HCT116 (cell line): ENCODE data around the gene KANK3. TPM values are rescaled to one million over a fixed set of nuclear protein-coding genes. Genes with fewer than 3 reads are reported as not detected.

Source experiments
- ATAC-seq: fragments of 200-7000 bp; cut with Tn5 transposase; 2 replicates; pipeline ENCODE4 v1.9.1; 2020; ENCODE audit warnings: mild to moderate bottlenecking, moderate library complexity
- BruUV-seq: library from RNA; stranded (reverse); fragments of 400-500 nt; replicated peaks from 2 replicates; lab custom pipeline; 2021; lab: Mats Ljungman, UMichigan
- CTCF ChIA-PET: fragments of 300-600 bp; sonication (Branson Sonifier 250); formaldehyde crosslinking; loops from one replicate; lab custom pipeline; 2021; ENCODE audit warnings: antibody characterized with exemption; lab: Charles Lee
- POLR2A ChIA-PET: fragments of 300-600, 350-600 bp; sonication (Branson Sonifier 250); formaldehyde crosslinking; loops from one replicate; lab custom pipeline; 2021; ENCODE audit warnings: antibody characterized with exemption; lab: Charles Lee
- RAD21 ChIA-PET, 2 experiments: fragments of 300-600 bp; sonication (Branson Sonifier 250); formaldehyde crosslinking; loops; one replicate each; lab custom pipeline; 2023; ENCODE audit warnings: low total read pairs in 2 of 2; ENCODE audit not compliant: uncharacterized antibody in 2 of 2, unreplicated experiment in 2 of 2, low non-redundant PET in 1 of 2; lab: Charles Lee
- DNase-seq: peaks from one replicate; pipeline ENCODE4 v3.0.0-alpha.2; 2010; ENCODE audit warnings: low read depth, low spot score
- H2AFZ ChIP-seq: fragments of 200-600 bp; shearing (Covaris generic), sonication (generic); 2 replicates; pipeline ENCODE4 v1.6.1; 2017; ENCODE audit warnings: low read depth, mixed run types, mixed read lengths, antibody characterized with exemption, low read length; ENCODE audit not compliant: poor library complexity, severe bottlenecking
- H3K27ac ChIP-seq: 2 replicates; pipeline ENCODE4 v1.5.1; 2012; ENCODE audit warnings: low read depth, low read length
- H3K27me3 ChIP-seq: fragments of 200-600 bp; sonication (generic); 2 replicates; pipeline ENCODE4 v1.6.1; 2016; ENCODE audit warnings: mixed run types, low read length, mixed read lengths; ENCODE audit not compliant: insufficient read depth
- H3K36me3 ChIP-seq, 2 experiments: fragments of 200-500 bp in 1 of 2; fragments of 200-600 bp in 1 of 2; sonication (Bioruptor generic) in 1 of 2; sonication (generic) in 1 of 2; 2 replicates each; pipeline versions ENCODE4 v1.5.1 to v1.6.1; 2014 to 2016; ENCODE audit warnings: low read length in 2 of 2, inconsistent platforms in 1 of 2, mixed read lengths in 1 of 2, mixed run types in 1 of 2; ENCODE audit not compliant: insufficient read depth in 2 of 2, control insufficient read depth in 1 of 2
- H3K4me1 ChIP-seq, 2 experiments: fragments of 200-600 bp in 1 of 2; sonication (generic) in 1 of 2; 2 replicates each; pipeline versions ENCODE4 v1.5.1 to v1.6.1; 2012 to 2017; ENCODE audit warnings: low read length in 2 of 2, inconsistent platforms in 1 of 2, mild to moderate bottlenecking in 1 of 2, mixed read lengths in 1 of 2, mixed run types in 1 of 2, moderate library complexity in 1 of 2; ENCODE audit not compliant: insufficient read depth in 2 of 2, control insufficient read depth in 1 of 2
- H3K4me2 ChIP-seq: fragments of 200-600 bp; sonication (generic); 2 replicates; pipeline ENCODE4 v1.6.1; 2017; ENCODE audit warnings: mixed run types, low read length, mixed read lengths
- H3K4me3 ChIP-seq, 2 experiments: fragments of 200-600 bp in 1 of 2; sonication (generic) in 1 of 2; replicated peaks in 1 of 2; 2 replicates each; pipeline ENCODE4 v1.5.1; 2011 to 2016; ENCODE audit warnings: low read length in 2 of 2, control low read depth in 1 of 2, low read depth in 1 of 2, mild to moderate bottlenecking in 1 of 2, mixed read lengths in 1 of 2, mixed run types in 1 of 2
- H3K79me2 ChIP-seq: fragments of 200-600 bp; sonication (generic); 2 replicates; pipeline ENCODE4 v1.6.1; 2017; ENCODE audit warnings: mild to moderate bottlenecking, mixed run types, low read length, moderate library complexity, mixed read lengths; ENCODE audit not compliant: insufficient read depth
- H3K9ac ChIP-seq: fragments of 200-600 bp; sonication (generic); 2 replicates; pipeline ENCODE4 v1.6.1; 2016; ENCODE audit warnings: low read length, mixed read lengths
- H3K9me2 ChIP-seq: fragments of 200-600 bp; sonication (generic), shearing (Covaris generic); 2 replicates; pipeline ENCODE4 v1.6.1; 2017; ENCODE audit warnings: mixed run types, mild to moderate bottlenecking, moderate library complexity; ENCODE audit not compliant: insufficient read depth
- H3K9me3 ChIP-seq, 2 experiments: fragments of 200-500 bp in 1 of 2; fragments of 200-600 bp in 1 of 2; sonication (Bioruptor generic) in 1 of 2; sonication (generic) in 1 of 2; 2 replicates each; pipeline ENCODE4 v1.6.1; 2014 to 2017; ENCODE audit warnings: low read length in 2 of 2, mixed read lengths in 2 of 2, inconsistent platforms in 1 of 2, low read depth in 1 of 2, mild to moderate bottlenecking in 1 of 2, mixed run types in 1 of 2, moderate library complexity in 1 of 2; ENCODE audit not compliant: control insufficient read depth in 1 of 2, insufficient read depth in 1 of 2
- H4K20me1 ChIP-seq: fragments of 200-600 bp; sonication (generic), shearing (Covaris generic); 2 replicates; pipeline ENCODE4 v1.6.1; 2017; ENCODE audit warnings: mixed run types, mild to moderate bottlenecking, moderate library complexity; ENCODE audit not compliant: insufficient read depth
- CBX3 ChIP-seq: IDR thresholded peaks from 2 replicates; pipeline ENCODE4 v1.6.1; 2012; ENCODE audit warnings: low read depth
- CEBPB ChIP-seq: IDR thresholded peaks from 2 replicates; pipeline ENCODE4 v1.6.1; 2012; ENCODE audit warnings: low read depth
- CTCF ChIP-seq, 3 experiments: fragments of 200-600 bp in 1 of 3; sonication (generic) in 1 of 3; IDR thresholded peaks in 2 of 3; conservative IDR thresholded peaks in 1 of 3; 2 replicates each; pipeline ENCODE4 v1.5.1; 2012 to 2017; ENCODE audit warnings: low read depth in 2 of 3, low read length in 2 of 3, antibody characterized with exemption in 1 of 3, borderline replicate concordance in 1 of 3, control low read depth in 1 of 3, mild to moderate bottlenecking in 1 of 3, mixed read lengths in 1 of 3, mixed run types in 1 of 3, moderate library complexity in 1 of 3; ENCODE audit not compliant: insufficient read depth in 1 of 3
- EGR1 ChIP-seq: IDR thresholded peaks from 2 replicates; pipeline ENCODE4 v1.6.1; 2012; ENCODE audit warnings: low read depth
- ELF1 ChIP-seq: IDR thresholded peaks from 2 replicates; pipeline ENCODE4 v1.6.1; 2012; ENCODE audit warnings: low read depth, borderline replicate concordance
- FOSL1 ChIP-seq: IDR thresholded peaks from 2 replicates; pipeline ENCODE4 v1.6.1; 2012; ENCODE audit warnings: low read depth
- POLR2A ChIP-seq: IDR thresholded peaks from 2 replicates; pipeline ENCODE4 v1.7.0; 2011; ENCODE audit warnings: borderline replicate concordance; ENCODE audit not compliant: insufficient read depth, insufficient read length; ENCODE audit errors: extremely low read depth
- POLR2AphosphoS5 ChIP-seq: IDR thresholded peaks from 2 replicates; pipeline ENCODE4 v1.6.1; 2011; ENCODE audit warnings: mild to moderate bottlenecking, low read depth, low read length, moderate library complexity
- RAD21 ChIP-seq: IDR thresholded peaks from 2 replicates; pipeline ENCODE4 v1.6.1; 2012; ENCODE audit warnings: low read depth, mild to moderate bottlenecking
- SP1 ChIP-seq: IDR thresholded peaks from 2 replicates; pipeline ENCODE4 v1.6.1; 2012; ENCODE audit warnings: low read depth
- SRF ChIP-seq: IDR thresholded peaks from 2 replicates; pipeline ENCODE4 v1.6.1; 2012; ENCODE audit warnings: low read depth
- TCF7L2 ChIP-seq: IDR thresholded peaks from 2 replicates; pipeline ENCODE4 v1.7.0; 2011; ENCODE audit warnings: borderline replicate concordance, inconsistent platforms; ENCODE audit not compliant: insufficient read depth, insufficient read length; ENCODE audit errors: extremely low read depth
- YY1 ChIP-seq: IDR thresholded peaks from 2 replicates; pipeline ENCODE4 v1.6.1; 2011; ENCODE audit warnings: low read length, low read depth, moderate library complexity, mild to moderate bottlenecking; ENCODE audit not compliant: insufficient replicate concordance; ENCODE audit errors: extremely low read depth
- ZBTB33 ChIP-seq: IDR thresholded peaks from 2 replicates; pipeline ENCODE4 v1.6.1; 2011; ENCODE audit warnings: mild to moderate bottlenecking, low read length, moderate library complexity; ENCODE audit not compliant: insufficient replicate concordance; ENCODE audit errors: extremely low read depth
- ZFX ChIP-seq: fragments of 450-650 bp; IDR thresholded peaks from 2 replicates; pipeline ENCODE4 v1.6.1; 2017
- ZNF274 ChIP-seq: fragments of 200-500 bp; sonication (Bioruptor generic); IDR thresholded peaks from 2 replicates; pipeline ENCODE4 v1.6.1; 2014; ENCODE audit warnings: mild to moderate bottlenecking, low read depth, low read length, inconsistent platforms
- intact Hi-C: fragments of 100-400 bp; cut with micrococcal nuclease; formaldehyde crosslinking; loops from 2 replicates; pipeline ENCODE4 v1.10.0; 2022
- total RNA-seq: library from RNA; stranded (reverse); gene quantifications from one replicate; pipeline ENCODE4 v1.2.1, GENCODE V29; 2021; ENCODE audit not compliant: unreplicated experiment

The KANK3 gene
- total RNA-seq, 1 experiment from 2014 or later, result 21.7 TPM

GRCh38 chr19:8387688-8388611 lies 44.9 kb upstream of the KANK3 start:
- BruUV-seq, result no TSS peak
- Histone ChIP-seq H3K9me3 (no peaks in the 10 kb centered on the region; a peak in 1 of 4 replicates), H3K4me1 (peaks cover 6 to 25% of the 10 kb centered on the region in 2 experiments; a peak in 3 of 4 replicates), H3K9me2 (no peaks in the 10 kb centered on the region), H3K36me3 (no peaks in the 10 kb centered on the region), H3K79me2 (peaks cover 22% of the 10 kb centered on the region), H2AFZ (no peak overlapping the region), H3K27me3 (no peaks in the 10 kb centered on the region), H4K20me1 (no peaks in the 10 kb centered on the region; the same call in 1 of the 2 replicates), H3K4me2 (peak overlapping the region; percentile 75; the same call in 1 of the 2 replicates), H3K9ac (no peak overlapping the region), H3K4me3 (no peak overlapping the region), H3K27ac (no peak overlapping the region)
- TF ChIP-seq YY1 (no peak), ZNF274 (no peak), SRF (no peak), TCF7L2 (no peak), FOSL1 (no peak), POLR2AphosphoS5 (no peak), CEBPB (no peak), CBX3 (no peak), EGR1 (no peak), RAD21 (no peak), SP1 (no peak), POLR2A (no peak), ELF1 (no peak), ZFX (no peak), ZBTB33 (no peak), CTCF (IDR thresholded peaks at IDR 0.05 in 2 of 3, conservative IDR thresholded peaks at IDR 0.05 in 1 of 3; ENCODE audit: borderline replicate concordance in 1 of 3, insufficient read depth in 1 of 3, low read depth in 2 of 3, low read length in 2 of 3) (no peak)
- ChIA-PET RAD21 (no interaction called here), CTCF (no interaction called here), POLR2A (interaction anchor here (2.0 to 3.0 kb wide), 2 partner anchors 9 to 11 kb away, joined by 10 to 12 read pairs; no protein-coding TSS in a partner anchor)
- DNase-seq (no peak), ATAC-seq (no peak)
- intact Hi-C loops, result no loop called here
